DMS53 treated with DMSO at 0.1 percent for 48 hours (cell line): ENCODE data around the gene PTPN18.

Experiments
- DNase-seq: peaks from one replicate; lab custom pipeline; 2025; ENCODE audit not compliant: unreplicated experiment; lab: John Stamatoyannopoulos, UW

The PTPN18 gene

DNA sequence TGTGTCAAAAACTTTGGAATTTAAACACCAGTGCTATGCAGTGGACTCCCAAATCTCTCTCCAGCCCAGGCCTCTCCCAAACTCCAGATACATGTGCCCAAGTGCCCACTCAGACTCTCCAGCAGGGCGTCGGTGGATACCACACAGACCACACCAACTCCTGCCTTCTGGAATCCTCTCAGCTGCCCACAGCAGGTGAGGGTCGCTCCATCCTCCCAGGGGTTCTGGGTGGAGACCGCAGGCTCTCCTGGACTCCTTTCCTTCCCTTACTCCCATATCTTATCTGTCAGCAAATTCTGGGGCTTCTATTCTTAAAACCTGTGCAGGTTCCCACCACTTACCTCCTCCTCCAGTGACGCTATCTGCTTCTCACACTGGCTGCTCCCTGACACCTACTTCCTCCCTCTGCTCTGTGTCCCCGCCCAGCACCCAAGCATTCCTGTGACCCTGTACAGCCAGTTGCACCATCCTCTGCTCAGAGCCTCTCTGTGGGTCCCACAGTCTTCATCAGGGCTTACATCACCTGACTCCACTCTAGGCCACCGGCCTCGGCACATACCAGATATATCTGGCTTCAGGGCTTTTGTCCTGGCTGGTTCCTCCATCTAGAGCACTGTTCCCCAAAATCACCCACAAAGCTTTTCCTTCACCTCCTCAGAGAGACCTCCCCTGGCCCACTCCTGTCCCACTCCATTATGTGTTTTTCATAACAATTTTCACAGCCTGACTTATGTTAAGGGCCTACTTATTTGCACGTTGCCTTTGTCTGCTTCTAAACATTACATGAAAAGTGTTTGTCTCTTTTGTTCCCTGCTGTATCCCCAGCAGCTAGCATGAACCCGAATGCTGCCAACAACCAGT is 15.7 kb upstream of the PTPN18 start:
- no peak for DNase-seq

DNA sequence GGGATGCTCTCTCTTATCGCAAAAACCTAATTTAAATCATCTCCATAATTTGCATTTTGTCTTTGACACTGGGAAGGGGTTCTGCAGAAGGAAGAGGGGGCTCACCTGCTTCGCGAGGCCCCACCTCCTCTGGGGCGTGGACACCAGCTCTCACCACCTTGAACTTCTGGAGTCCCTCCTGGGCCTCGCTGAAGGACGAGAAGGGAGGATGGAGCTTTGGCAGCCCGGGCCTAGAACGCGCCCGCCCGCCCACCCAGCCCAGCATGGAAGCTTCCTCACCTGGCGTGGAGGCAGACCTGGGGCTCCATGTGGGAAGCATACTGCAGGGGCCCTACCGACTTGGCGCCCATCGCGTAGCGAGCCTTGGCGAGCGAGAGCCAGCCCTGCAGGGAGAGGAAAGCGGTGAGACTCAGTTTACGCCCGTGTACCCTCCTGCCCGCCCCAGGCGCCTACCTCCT is 14.3 kb upstream of the PTPN18 start:
- no peak for DNase-seq

DNA sequence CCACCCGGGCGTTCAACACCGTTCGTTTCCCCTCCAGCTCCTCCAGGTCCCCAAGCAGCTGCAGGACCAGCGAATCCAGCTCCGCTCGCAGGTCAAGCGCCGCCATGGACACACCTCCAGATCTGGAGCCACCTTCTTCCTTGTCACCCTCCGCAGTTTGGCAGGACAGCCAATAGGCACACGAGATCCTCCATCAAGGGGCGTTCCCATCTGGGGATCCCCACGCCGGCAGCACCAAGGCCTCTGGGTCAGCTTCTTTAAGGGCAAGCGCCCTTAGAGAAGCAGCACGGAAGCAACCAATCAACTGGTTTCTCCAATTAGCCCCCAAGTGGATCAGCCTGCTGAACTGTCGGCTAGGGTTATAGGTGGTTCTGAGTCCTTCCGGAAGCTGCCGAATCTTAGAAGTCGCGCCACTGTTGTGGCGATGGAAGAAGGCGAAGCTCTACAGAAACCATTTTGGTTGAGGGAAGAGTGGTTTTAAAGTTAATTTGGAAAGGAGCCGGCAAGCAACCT is 13.8 kb upstream of the PTPN18 start:
- DNase-seq, result peak; percentile 65

DNA sequence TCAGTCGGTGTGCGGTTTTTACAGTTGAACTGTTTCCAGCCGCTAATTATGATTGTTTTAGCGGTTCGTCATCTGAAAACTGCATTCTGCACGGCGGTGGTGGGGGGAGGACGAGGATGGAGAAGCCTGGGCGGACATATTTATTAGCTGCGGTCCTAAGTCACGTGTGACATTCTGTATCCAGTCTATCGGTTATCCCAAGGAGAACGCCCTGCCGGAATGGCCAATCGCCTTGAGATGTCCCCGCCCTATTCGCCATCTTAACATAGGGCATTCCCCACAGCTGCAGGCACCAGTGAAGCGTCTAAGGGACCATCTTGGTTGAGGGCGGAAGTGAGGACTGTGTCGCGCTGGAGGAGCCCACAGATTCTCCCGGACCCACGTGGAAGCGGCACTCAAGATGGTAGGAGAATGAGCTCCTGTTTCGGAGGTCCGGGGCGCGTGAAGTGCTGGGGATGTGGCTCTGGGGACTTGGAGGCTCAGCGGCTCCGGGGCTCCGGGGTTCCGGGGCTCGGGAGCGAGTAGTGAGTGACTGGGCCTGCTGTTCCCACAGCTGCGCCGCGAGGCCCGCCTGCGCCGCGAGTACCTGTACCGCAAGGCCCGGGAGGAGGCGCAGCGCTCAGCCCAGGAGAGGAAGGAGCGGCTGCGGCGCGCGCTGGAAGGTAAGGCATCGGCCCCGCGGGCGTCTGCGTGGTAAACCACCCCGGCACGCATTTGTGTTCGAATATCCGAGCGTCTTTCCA is 13.2 kb upstream of the PTPN18 start, which contains the start of gene IMP4:
TSS of gene IMP4 (plus strand) at position 365 of the 743 bp plus-strand sequence. CDS start at position 401, 36 bp downstream.
- peak; percentile 66 for DNase-seq

DNA sequence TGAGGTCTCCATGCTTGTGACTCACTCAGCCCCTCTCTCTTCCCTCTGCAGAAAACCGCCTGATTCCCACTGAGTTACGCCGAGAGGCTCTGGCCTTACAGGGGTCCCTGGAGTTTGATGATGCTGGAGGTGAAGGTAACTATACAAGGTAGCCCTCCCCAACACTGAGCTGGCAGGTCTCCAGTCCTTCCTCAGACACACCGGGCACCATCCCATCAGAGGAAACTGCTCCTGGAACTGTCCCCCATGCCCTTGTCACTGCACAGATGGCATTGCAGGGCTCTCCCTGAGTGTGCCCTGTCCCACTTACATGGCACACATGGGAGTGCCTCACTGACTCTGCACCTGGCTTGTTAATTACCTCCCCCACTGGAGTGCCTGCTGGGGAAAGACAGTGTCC is 11.3 kb upstream of the PTPN18 start:
- DNase-seq, result no peak

DNA sequence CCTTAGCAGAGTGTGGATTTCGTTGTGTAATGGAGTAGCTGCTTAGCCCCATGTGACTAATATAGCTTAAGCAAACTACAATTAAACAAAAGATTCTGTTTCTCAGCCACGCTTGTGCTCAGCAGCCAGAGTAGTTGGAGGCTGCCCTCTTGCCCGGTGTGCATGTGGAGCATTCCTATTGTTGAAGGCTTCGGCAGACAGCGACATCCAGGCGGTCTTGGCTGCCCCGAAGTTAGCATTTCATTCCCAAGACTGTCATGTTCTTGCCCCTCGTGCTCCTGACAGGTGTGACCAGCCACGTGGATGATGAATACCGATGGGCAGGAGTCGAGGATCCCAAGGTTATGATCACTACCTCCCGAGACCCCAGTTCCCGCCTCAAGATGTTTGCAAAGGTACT is 10.8 kb upstream of the PTPN18 start:
- DNase-seq, result no peak

DNA sequence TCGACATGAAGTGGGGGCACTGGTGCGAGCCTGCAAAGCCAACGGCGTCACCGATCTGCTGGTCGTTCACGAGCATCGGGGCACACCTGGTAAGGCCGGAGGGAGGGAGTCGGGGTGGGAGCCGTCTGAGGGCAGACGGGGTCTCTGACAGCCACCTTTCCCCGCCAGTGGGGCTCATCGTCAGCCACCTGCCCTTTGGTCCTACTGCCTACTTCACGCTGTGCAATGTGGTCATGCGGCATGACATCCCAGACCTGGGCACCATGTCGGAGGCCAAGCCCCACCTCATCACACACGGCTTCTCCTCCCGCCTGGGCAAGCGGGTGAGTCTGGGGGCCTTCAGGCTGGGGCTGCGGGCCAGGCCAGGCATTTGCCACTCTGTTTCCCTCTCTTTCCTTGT is 10.2 kb upstream of the PTPN18 start:
- no peak for DNase-seq

DNA sequence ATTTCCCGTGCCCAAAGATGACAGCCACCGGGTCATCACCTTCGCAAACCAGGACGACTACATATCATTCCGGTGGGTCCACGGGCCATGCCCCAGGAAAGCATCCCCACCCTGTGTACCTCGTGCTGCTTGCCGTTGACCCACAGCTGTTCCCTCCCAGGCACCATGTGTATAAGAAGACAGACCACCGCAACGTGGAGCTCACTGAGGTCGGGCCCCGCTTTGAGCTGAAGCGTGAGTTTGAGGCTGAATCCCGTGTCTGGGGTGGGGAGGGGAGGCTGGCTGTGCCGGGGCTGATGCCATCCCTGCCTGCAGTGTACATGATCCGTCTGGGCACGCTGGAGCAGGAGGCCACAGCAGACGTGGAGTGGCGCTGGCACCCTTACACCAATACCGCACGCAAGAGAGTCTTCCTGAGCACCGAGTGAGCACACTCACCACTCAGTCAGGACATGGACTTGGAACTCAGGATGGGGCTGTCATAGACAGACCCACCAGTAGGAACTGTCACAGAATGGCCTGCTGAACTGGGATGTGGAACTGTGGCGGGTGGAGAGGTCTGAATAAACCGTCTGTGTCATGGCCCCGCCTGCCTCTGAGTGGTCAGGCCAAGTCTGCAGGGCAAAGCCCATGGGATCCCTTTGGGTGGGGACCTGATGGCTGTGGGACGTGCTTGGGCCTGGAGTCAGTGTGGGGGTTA is 9.7 kb upstream of the PTPN18 start:
- DNase-seq, result no peak

DNA sequence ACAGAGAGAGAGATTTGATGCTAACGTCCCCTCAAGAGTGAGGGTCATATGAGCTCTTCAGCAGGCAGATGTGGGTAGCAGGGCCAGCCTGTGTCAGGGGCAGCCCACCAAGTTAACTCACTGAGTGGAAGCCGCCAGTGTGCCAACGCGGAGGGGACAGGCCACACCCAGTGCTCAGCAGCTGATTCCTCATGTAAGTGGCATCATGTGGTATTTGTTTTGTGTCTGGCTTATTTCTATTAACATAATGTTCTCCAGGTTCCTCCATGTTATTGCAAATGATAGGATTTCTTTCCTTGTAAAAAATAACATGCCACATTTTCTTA is 9.2 kb upstream of the PTPN18 start:
- DNase-seq, result no peak

DNA sequence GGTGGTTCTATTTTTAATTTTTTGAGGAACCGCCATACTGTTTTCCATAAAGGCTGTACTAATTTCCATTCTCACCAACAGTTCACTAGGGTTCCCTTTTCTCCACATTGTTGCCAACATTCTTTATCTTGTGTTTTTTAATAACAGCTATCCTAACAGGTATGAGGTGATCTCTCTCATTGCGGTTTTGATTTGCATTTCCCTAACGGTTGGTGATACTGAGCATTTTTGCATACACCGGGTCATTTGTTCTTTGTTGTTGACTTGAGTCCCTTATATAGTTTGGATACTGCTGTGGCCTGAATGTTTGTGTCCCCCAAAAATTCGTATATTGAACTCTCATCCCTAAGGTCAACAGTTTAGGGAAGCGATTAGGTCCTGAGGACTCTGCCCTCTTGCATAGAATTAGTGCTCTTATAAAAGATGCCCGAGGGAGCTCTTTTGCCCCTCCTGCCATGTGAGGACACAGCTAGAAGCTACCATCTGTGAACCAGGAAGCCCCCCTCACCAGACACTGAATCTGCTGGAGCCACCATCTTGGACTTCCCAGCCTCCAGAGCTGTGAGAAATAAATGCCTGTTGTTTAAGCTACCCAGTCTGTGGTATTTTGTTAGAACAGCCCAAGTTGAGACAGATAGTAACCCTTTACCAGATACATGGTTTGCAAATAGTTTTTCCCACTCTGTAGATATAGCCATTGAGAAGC is 8.5 kb upstream of the PTPN18 start:
- DNase-seq, result no peak

DNA sequence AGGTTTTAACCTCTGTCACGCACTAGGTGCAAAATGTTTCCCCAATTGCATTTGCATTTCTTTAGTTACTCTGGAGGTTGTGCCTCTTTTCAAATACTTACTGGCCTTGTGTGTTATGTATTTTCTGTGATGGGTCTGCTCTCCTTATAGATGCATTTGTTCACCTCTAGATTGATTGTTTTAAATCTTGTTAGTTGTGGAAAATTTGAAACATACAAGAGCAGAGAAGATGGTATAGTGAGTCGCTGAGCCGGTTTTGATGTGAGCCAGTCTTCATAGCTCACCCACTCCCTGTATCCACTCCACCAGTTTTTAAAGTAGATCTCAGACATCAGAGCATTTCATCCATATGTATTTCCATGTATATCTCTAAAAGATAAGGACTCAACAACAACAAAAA is 6.7 kb upstream of the PTPN18 start:
- no peak for DNase-seq

DNA sequence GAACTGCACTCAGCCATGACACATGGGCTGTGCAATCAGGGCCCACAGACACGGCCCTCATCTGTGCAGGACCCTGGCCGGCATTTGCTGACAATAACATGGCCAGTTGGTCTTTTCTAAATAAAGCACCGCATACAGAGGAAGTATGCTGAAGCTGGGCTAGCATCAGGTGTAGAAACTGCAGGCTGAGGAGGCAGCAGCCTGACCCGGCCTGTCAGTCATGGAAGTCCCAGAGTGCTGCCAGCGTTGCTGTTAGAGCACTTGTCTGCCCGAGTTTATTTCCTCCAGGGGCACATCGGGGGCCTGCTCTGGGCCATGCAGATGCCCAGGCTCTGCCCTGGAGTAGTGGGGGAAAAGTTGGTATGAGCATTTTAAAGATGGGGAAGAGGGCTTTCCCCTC is 4.1 kb upstream of the PTPN18 start:
- no peak for DNase-seq

DNA sequence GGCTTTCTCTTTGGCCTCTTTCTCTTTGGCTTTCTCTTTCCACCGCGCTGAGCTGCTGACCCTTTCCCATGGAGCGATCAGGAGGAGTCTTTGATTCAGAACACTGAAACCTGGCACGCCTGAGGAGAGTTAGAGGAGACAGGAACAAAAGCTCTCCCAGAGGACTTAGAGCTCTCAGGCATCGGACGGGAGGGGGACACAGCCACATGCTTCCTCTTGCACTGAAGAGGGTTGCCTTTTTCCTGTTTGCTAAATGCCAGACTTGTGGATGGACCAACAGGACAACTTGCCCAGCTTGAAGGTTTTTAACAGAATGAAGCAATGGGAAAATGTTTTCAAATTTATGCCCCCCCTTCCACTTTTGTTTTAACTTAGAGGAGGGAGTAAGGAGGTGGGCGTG is 3.6 kb upstream of the PTPN18 start:
- no peak for DNase-seq

DNA sequence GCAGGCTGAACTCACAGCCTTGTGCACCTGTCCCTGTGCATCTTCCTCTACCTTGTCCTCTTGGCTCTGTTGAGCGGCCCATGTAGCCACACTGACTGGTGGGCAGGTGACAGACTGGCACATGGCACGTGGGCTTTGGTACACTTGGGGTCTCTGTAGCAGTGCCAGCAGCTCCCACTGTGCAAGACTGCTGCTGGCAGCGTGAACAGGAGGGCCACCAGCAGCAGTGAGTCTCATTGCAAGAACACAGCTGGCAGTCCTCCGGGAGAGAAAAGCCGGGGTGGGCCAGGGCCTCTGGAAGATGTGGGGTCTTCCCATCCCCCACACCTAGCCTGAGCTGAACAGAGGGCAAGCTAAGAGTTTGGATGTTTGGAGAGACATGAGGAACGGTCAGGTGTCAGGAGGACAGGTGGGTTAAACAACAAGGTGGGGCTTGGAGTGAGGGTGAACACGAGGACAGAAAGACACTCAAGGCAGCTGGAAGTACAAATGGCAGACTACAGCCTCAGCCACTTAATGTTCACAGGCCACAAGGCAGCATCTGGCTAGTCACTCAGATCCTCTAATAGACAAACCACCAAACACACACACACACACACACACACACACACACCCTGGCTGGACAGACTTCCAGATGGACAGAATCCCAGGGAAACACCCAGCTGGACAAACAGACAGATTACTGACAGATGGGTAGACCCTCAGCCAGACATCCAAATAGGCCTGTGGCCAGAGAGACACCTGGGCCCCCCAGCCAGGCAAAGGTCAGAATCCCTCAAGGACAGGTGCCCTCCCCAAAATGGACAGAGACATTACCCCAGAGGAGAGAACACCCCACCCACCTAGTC is 2.3 kb upstream of the PTPN18 start:
- DNase-seq, result no peak

DNA sequence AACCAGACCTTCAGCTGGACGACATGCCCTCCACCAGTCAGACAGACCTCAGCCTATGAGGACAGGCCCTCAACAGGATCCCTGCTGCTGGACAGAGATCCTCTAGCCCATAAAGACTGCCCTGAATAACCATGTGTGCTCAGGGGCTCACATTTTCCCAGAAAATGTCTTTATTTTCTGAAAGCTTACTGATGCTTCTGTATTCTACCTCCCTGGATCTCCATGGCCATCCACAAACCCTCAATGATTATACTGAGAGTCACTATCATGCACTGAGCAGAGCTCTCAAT is 1.8 kb upstream of the PTPN18 start:
- no peak for DNase-seq

DNA sequence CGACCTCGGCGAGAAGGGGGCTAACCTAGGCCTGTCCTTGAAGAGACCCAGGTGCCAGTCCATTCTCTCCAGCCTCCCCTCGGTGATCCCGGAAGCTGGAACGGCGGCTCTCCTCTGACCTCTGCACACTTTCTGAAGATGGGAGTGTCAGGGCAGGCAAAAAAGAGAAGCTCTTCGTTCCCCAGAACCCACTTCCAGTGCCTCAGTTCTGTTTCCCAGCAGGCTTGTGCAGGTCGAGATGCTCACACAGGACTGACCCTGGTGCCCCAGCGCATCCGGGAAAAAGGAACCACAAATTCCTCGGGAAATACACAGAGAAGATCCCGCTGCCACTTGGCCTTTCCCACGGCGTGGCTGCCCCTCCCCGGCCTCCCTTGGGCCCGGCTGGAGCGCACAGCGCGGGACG is 681 bp upstream of the PTPN18 start:
- DNase-seq, result no peak

DNA sequence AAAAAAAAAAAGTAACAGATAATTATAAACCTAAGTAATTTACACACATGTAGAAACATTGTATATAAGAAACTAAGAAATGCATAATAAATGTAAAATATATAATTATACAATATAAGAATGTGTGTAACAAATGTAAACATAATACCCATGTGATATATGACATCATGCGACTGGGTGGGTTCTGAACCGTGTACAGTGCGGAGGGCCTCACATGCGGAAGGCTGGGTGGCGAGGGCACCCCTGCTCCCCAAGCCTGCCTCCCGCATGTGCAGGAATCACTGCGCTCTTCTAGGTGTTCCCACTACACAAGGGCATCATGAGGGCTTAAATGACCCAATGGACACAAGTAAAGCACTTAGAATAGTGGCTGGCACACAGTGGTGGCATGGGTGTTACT is 2.0 kb downstream of the PTPN18 start:
- no peak for DNase-seq

DNA sequence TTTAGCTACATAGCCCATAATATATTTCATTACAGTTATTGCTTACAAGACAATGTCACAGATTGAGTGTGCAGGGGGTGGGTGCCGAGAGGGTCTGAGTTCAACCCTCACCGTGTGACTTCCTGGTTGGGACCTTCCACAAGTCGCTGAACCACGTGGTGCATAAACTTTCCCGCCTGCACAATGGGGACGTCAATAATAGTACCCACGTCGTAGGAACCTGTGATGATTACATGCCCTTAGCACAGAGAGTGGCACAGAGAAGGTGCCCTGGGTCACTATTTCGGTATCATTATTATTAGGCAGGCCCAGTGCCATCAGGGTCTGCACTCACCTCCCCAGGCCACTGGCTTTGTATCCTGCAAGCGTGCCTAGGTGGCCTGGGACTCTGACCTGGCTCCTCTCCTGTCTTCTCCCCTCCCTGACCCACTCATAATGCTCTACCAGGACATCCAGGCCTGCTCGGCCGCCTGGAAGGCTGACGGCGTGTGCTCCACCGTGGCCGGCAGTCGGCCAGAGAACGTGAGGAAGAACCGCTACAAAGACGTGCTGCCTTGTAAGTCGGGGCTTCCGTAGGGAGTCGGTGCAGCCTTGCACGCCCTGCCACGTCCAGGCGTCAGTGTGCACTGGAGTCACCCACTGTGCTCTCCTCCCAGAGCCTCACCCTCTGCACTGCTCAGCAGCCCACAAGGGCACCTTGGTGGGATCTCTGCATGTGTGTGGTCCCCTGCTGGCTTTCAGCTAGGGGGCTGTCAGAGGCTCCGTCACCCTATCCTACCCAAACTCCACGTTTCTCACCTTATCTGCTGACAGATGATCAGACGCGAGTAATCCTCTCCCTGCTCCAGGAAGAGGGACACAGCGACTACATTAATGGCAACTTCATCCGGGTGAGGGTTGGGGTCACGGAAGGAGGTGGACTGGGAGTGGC is 2.8 kb downstream of the PTPN18 start:
- DNase-seq, result no peak

DNA sequence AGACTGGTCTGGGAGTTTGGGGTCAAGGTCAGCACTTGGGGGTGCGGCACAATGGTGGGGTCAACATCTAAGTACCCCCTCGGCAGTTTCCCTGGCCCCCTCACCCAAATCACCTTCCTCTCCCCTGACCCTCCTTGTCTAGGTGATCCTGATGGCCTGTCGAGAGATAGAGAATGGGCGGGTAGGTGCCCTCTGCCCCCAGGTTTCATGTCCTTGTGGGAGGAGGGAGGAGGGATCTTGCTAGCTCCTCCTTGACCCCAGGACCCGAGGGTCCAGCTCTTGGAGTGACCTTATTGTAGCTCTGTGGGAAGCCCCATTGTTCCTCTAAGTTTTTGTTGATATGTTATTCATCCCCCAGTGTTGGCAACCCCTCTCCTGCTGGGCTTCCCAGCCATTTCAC is 3.6 kb downstream of the PTPN18 start:
- no peak for DNase-seq
